Keratinocyte (primary cell): ENCODE results near the gene DCHS2. TPM values are rescaled to one million over a fixed set of nuclear protein-coding genes. Genes with fewer than 3 reads are reported as not detected.

Experiments
- DNase-seq: peaks from one replicate; pipeline ENCODE4 v3.0.0-alpha.2; 2011; ENCODE audit warnings: low read depth, missing footprints, low spot score
- FAIRE-seq: peaks from 2 replicates; lab custom pipeline; 2011; peaks lifted over from hg19 to GRCh38; lab: Jason Lieb, UNC
- H2AFZ ChIP-seq: 2 replicates; pipeline ENCODE4 v1.6.0; 2012; ENCODE audit warnings: low read length, control low read depth, inconsistent platforms; ENCODE audit not compliant: control insufficient read depth
- H3K27ac ChIP-seq: 2 replicates; pipeline ENCODE4 v1.5.1; 2011; ENCODE audit warnings: low read length; ENCODE audit not compliant: control insufficient read depth, insufficient read depth
- H3K27me3 ChIP-seq: 3 replicates; pipeline ENCODE4 v1.6.0; 2011; ENCODE audit warnings: low read length; ENCODE audit not compliant: control insufficient read depth, insufficient read depth; ENCODE audit errors: extremely low read depth
- H3K36me3 ChIP-seq, 2 experiments: 2 replicates in 1 of 2; 3 replicates in 1 of 2; pipeline ENCODE4 v1.5.1; 2011; ENCODE audit warnings: low read length in 2 of 2, mild to moderate bottlenecking in 1 of 2; ENCODE audit not compliant: control insufficient read depth in 2 of 2, insufficient read depth in 2 of 2; ENCODE audit errors: extremely low read depth in 1 of 2
- H3K4me1 ChIP-seq: 3 replicates; pipeline ENCODE4 v1.5.1; 2011; ENCODE audit warnings: low read length; ENCODE audit not compliant: control insufficient read depth, insufficient read depth; ENCODE audit errors: extremely low read depth
- H3K4me2 ChIP-seq: 3 replicates; pipeline ENCODE4 v1.6.0; 2011; ENCODE audit warnings: low read depth, low read length; ENCODE audit not compliant: control insufficient read depth, insufficient read depth; ENCODE audit errors: extremely low read depth
- H3K4me3 ChIP-seq, 3 experiments: fragments of 200-600 bp in 1 of 3; sonication (generic) in 1 of 3; 2 replicates in 2 of 3; 3 replicates in 1 of 3; pipeline ENCODE4 v1.5.1; 2011 to 2016; ENCODE audit warnings: low read length in 3 of 3, mild to moderate bottlenecking in 3 of 3, control low read depth in 2 of 3, inconsistent platforms in 1 of 3, low read depth in 1 of 3, mixed read lengths in 1 of 3, mixed run types in 1 of 3, moderate library complexity in 1 of 3; ENCODE audit not compliant: control insufficient read depth in 2 of 3, insufficient read depth in 2 of 3; ENCODE audit errors: extremely low read depth in 1 of 3
- H3K79me2 ChIP-seq: 2 replicates; pipeline ENCODE4 v1.6.0; 2012; ENCODE audit warnings: low read length; ENCODE audit not compliant: control insufficient read depth, insufficient read depth
- H3K9ac ChIP-seq: 3 replicates; pipeline ENCODE4 v1.6.0; 2011; ENCODE audit warnings: low read length; ENCODE audit not compliant: control insufficient read depth, insufficient read depth; ENCODE audit errors: extremely low read depth
- H3K9me1 ChIP-seq: 3 replicates; pipeline ENCODE4 v1.6.0; 2011; ENCODE audit warnings: low read length; ENCODE audit not compliant: control insufficient read depth, insufficient read depth; ENCODE audit errors: extremely low read depth
- H3K9me3 ChIP-seq: 2 replicates; pipeline ENCODE4 v1.5.1; 2012; ENCODE audit warnings: low read depth, low read length; ENCODE audit not compliant: control insufficient read depth
- H4K20me1 ChIP-seq: 3 replicates; pipeline ENCODE4 v1.6.0; 2011; ENCODE audit warnings: low read length; ENCODE audit not compliant: control insufficient read depth, insufficient read depth; ENCODE audit errors: extremely low read depth
- CTCF ChIP-seq, 3 experiments: IDR thresholded peaks in 1 of 3; conservative IDR thresholded peaks in 1 of 3; optimal IDR thresholded peaks in 1 of 3; 2 replicates in 2 of 3; 3 replicates in 1 of 3; pipeline versions ENCODE3 to v1.5.1; 2011; ENCODE audit warnings: low read length in 3 of 3, mild to moderate bottlenecking in 3 of 3, moderate library complexity in 2 of 3, control low read depth in 1 of 3, inconsistent platforms in 1 of 3; ENCODE audit not compliant: insufficient read depth in 2 of 3; ENCODE audit errors: extremely low read depth in 1 of 3
- EZH2 ChIP-seq: IDR thresholded peaks from one replicate; pipeline ENCODE4 v1.6.1; 2012; ENCODE audit warnings: inconsistent platforms, mild to moderate bottlenecking, low read length, moderate library complexity
- dilution Hi-C: fragments of 300-500 bp; cut with MboI; formaldehyde crosslinking; loops from one replicate; pipeline ENCODE4 v1.7.0; 2020; ENCODE audit warnings: low sequenced_read_pairs; ENCODE audit not compliant: extremely low pct_ligation_motif_present
- polyA plus RNA-seq, 5 experiments: library from polyadenylated mRNA; depleted of rRNA in 3 of 5; stranded (reverse) in 3 of 5; stranded (forward) in 1 of 5; unstranded in 1 of 5; fragments of >200 nt; gene quantifications; 1 replicate in 1 of 5; 2 replicates in 3 of 5; 3 replicates in 1 of 5; pipeline versions ENCODE4 v1.2.1 to v1.2.3, GENCODE V29; 2011 to 2012; ENCODE audit warnings: missing spikeins in 2 of 5, low read depth in 1 of 5, low replicate concordance in 1 of 5

DCHS2 gene
- polyA plus RNA-seq, 1 donor (not counting 4 experiments of a cell fraction or from before 2014, with no cell fraction given) = 0.01 TPM

DNA sequence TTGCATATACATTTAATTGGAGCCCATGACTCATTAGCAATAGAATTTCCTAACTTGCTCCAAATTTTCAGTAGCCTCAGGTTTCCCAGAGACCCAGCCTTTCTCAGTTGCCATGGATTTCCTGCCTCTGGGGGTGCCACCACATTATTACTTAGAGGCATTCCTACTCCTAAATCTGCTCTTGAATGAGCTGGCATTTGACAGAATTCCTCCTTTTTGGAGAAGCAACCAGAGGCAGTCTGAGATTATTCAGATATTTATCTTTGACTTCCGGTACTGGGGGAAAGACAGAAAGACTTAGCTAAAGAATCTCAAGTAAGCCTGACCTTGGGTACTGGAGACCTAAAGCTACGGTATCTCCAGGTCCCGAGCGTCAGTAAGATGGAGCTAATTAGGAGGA lies 76.3 kb downstream of the DCHS2 start:
- no peak for FAIRE-seq
- no peak for TF ChIP-seq EZH2
- TF ChIP-seq CTCF (optimal IDR thresholded peaks at IDR 0.05 in 1 of 3, IDR thresholded peaks at IDR 0.05 in 1 of 3, conservative IDR thresholded peaks at IDR 0.05 in 1 of 3; ENCODE audit: extremely low read depth in 1 of 3, insufficient read depth in 2 of 3, low read length in 3 of 3) = no peak
- no peak overlapping the region for H3K9ac ChIP-seq
- no peak overlapping the region for H2AFZ ChIP-seq
- H3K9me3 ChIP-seq = no peaks in the 10 kb centered on the region
- H3K27ac ChIP-seq = no peak overlapping the region
- no peaks in the 10 kb centered on the region for H3K9me1 ChIP-seq
- no peaks in the 10 kb centered on the region for H3K27me3 ChIP-seq
- no peak for DNase-seq
- no peaks in the 10 kb centered on the region for H3K36me3 ChIP-seq
- no peak overlapping the region for H3K4me2 ChIP-seq
- H3K79me2 ChIP-seq = no peaks in the 10 kb centered on the region
- dilution Hi-C loops = no loop called here
- H4K20me1 ChIP-seq = no peaks in the 10 kb centered on the region
- no peaks in the 10 kb centered on the region for H3K4me1 ChIP-seq
- no peak overlapping the region for H3K4me3 ChIP-seq

DNA sequence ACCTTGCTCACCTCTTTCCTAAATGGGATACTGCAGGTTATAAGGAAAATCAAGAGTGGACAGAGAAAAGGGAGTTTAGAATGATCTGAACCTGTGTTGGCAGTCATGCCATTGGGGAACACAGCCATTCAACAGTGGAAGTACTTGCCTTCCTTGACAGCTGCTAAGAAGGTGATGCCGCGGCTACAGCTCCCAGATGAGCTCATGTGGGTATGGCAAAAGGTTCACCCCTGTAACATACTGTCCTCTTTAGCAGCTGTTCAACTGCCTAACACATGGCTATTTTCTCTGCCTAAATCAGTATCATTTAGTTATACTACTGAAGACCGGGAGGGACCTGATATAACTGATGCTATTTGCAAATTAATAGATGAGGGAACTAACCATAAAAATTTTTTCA lies 76.8 kb downstream of the DCHS2 start:
- Histone ChIP-seq H3K27me3 (no peaks in the 10 kb centered on the region), H3K9me3 (no peaks in the 10 kb centered on the region), H3K4me2 (no peak overlapping the region), H3K79me2 (no peaks in the 10 kb centered on the region), H3K9ac (no peak overlapping the region), H2AFZ (no peak overlapping the region), H3K4me1 (no peaks in the 10 kb centered on the region), H3K27ac (no peak overlapping the region), H3K36me3 (no peaks in the 10 kb centered on the region), H4K20me1 (no peaks in the 10 kb centered on the region), H3K9me1 (no peaks in the 10 kb centered on the region), H3K4me3 (no peak overlapping the region)
- no peak for DNase-seq
- no peak for TF ChIP-seq EZH2
- TF ChIP-seq CTCF (optimal IDR thresholded peaks at IDR 0.05 in 1 of 3, IDR thresholded peaks at IDR 0.05 in 1 of 3, conservative IDR thresholded peaks at IDR 0.05 in 1 of 3; ENCODE audit: extremely low read depth in 1 of 3, insufficient read depth in 2 of 3, low read length in 3 of 3) = no peak
- dilution Hi-C loops = no loop called here
- FAIRE-seq = no peak
